ENCODE data around the gene PKP3.

- TF ChIP-seq CTCF (optimal IDR thresholded peaks at IDR 0.05 in 1 of 3, IDR thresholded peaks at IDR 0.05 in 1 of 3, conservative IDR thresholded peaks at IDR 0.05 in 1 of 3; ENCODE audit: extremely low read depth in 1 of 3, insufficient read depth in 2 of 3, low read length in 3 of 3) (no peak), EZH2 (IDR thresholded peaks at IDR 0.05; ENCODE audit: low read length) (no peak)
Measured at GRCh38 chr11:376531-377173, 17.4 kb upstream of the PKP3 start.
